H1 (cell line): ENCODE results near the gene BRD9. TPM values are rescaled to one million over a fixed set of nuclear protein-coding genes. Genes with fewer than 3 reads are reported as not detected.

Source experiments
- BCL11A ChIP-seq, 2 experiments: IDR thresholded peaks; one replicate each; pipeline ENCODE4 v1.6.1; 2011; ENCODE audit warnings: low read depth in 2 of 2, low read length in 2 of 2, mild to moderate bottlenecking in 2 of 2
- CHD7 ChIP-seq: fragments of 300-600 bp; sonication (generic); IDR thresholded peaks from 2 replicates; pipeline ENCODE4 v1.7.1; 2012; ENCODE audit warnings: low read length, moderate library complexity, mild to moderate bottlenecking, inconsistent platforms; ENCODE audit not compliant: insufficient replicate concordance
- KDM5A ChIP-seq: fragments of 200-600 bp; IDR thresholded peaks from 2 replicates; pipeline ENCODE4 v1.7.1; 2012; ENCODE audit warnings: mild to moderate bottlenecking, low read length, inconsistent platforms, mixed read lengths
- POLR2AphosphoS5 ChIP-seq: IDR thresholded peaks from 2 replicates; pipeline ENCODE4 v1.6.1; 2011; ENCODE audit warnings: low read depth, low read length
- polyA plus RNA-seq, 7 experiments: library from polyadenylated mRNA; depleted of rRNA in 3 of 7; stranded (reverse) in 5 of 7; unstranded in 2 of 7; fragments of >200 nt in 5 of 7; fragments of 200-250 nt in 2 of 7; gene quantifications; 1 replicate in 5 of 7; 2 replicates in 1 of 7; 4 replicates in 1 of 7; pipeline versions ENCODE4 v1.2.1 to v1.2.3, GENCODE V29; 2011 to 2013; ENCODE audit warnings: missing spikeins in 2 of 7, mixed read lengths in 2 of 7
- total RNA-seq: library from RNA; stranded (reverse); fragmentation: NEBNext Ultra II Directional; extraction: Animal tissue kit (Norgen Biotek cat#: 25700); gene quantifications from 2 replicates; pipeline ENCODE4 v1.2.1, GENCODE V29; 2021

Gene BRD9
- total and polyA plus RNA-seq, 2 of the 8 experiments (the other 6 are each of a cell fraction or from before 2014, with no cell fraction given): 9.3 to 49.4 TPM

GRCh38 chr5:893711-894110 lies 1.1 kb upstream of the BRD9 start (continued):
- TF ChIP-seq POLR2AphosphoS5 (no peak), KDM5A (no peak), BCL11A (IDR thresholded peaks at IDR 0.05; ENCODE audit: low read depth in 2 of 2, low read length in 2 of 2) (no peak), CHD7 (no peak)
